Daoy (cell line): ENCODE measurements around the gene PRRT3. TPM values are rescaled to one million over a fixed set of nuclear protein-coding genes. Genes with fewer than 3 reads are reported as not detected.
"Not testable (repeated sequence)": the region's sequence is repeated elsewhere in the genome, so short reads cannot be mapped to it uniquely, and the experiment has no call there.

ENCODE experiments used
- DNase-seq: peaks from one replicate; pipeline ENCODE4 v3.0.0-alpha.2; 2015; ENCODE audit warnings: low read depth
- total RNA-seq: library from RNA; depleted of rRNA; stranded (reverse); fragments of >200 nt; shearing (Covaris generic); gene quantifications from 2 replicates; pipeline ENCODE4 v1.2.3, GENCODE V29; 2014

Gene PRRT3
- total RNA-seq, 1 experiment from 2014 or later, result 0.46 TPM

GRCh38 chr3:9947025-9947995 lies 4.9 kb downstream of the PRRT3 start:
- peak; percentile 84 for DNase-seq

DNA sequence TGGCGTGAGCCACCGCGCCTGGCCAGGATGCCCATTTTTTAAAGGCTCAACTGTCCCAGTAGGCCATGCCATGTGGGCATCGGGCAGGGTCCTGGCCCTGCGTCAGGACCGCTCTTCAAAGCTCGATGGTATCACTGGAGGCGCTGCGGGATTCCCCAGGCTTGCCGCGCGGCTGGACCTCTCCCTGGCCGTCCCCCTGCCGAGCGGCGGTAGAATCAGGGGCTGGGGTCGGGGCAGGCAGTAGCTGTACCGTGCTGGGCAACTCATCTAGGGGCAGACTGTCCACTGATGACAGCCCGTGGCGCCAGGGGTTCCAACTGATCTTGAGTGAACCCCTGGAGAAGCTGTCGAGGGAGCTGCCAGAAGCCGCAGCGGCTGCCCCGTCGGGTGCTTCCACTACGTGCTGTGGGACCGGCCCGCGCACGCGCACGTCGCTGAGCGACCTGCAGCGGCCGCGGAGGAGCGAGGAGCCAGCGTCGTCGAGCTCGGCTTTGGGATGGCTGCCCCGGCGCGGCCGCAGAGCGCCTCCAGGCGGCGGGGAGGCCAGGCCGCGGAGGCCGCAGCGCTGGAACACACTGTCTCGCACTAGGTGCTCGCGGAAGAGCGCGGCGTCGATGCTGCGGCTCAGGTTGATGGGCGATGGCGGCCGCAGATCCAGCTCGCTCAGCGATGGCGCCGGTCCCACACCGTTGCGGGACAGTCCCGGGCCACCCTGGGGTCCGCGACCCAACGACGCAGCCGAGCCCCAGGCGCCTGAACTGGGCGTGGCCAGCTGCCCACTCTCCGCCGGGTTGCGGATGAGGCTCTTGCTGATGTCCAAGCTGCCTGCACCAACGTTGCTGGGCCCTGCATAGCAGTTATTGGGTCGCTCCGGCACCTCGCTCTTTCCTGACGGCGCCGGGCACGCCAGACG lies 5.8 kb downstream of the PRRT3 start:
- DNase-seq, result peak; percentile 94

- DNase-seq, result no peak
These were observed 6.8 kb downstream of the PRRT3 start for GRCh38 chr3:9945358-9945757.

DNA sequence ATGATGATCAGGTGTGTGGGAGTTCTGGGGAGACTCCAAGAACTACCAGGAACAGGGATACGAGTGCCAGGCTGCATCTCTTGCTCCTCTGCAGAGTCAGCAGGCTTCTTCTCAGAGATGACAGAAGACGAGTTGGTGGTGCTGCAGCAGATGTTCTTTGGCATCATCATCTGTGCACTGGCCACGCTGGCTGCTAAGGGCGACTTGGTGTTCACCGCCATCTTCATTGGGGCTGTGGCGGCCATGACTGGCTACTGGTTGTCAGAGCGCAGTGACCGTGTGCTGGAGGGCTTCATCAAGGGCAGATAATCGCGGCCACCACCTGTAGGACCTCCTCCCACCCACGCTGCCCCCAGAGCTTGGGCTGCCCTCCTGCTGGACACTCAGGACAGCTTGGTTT lies 7.9 kb downstream of the PRRT3 start:
- DNase-seq, result no peak

DNA sequence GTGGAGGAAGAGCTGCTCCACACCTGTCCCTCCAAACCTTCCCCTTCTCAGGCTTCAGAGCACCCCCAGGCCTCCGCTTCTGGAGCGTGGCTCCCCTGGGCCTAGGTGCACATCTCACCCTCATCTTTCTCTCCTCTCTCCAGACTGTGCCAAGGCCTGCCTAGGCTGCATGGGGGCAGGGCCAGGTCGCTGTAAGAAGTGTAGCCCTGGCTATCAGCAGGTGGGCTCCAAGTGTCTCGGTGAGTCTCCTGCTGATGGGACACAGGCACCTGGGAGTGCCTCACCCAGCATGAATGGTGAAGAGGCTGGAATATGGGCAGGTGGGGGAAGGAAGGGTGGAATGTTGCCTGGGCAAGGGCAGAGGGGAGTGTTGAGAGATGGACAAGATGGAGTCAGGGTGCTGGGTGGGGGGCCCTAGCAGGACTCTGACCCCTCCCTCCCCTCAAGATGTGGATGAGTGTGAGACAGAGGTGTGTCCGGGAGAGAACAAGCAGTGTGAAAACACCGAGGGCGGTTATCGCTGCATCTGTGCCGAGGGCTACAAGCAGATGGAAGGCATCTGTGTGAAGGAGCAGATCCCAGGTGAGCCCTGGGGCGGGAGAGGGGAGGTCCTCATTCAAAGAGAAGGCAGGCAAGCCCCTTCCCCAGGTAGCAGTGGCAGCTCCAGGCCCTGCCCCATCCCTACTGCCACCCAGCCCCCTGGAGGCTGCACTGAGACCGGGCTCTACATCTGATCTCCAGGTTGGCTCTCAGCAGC lies 9.1 kb downstream of the PRRT3 start:
- DNase-seq, result no peak

DNA sequence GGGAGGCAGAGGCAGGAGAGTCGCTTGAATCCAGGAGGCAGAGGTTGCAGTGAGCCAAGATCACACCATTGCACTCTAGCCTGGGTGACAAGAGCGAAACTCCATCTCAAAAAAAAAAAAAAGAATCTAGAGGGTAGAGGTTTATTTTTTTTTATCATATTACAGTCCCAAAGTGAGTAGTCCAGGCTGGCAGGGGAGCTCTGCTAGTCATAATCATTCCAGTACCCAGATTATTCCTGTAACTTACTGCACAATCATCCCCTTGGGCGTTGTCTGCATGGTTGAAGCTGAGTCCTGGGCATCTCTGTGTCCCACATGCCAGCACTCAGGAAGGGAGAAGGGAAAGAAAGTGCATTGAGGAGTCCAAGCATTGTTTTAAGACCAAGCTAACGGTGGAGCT lies 10.0 kb downstream of the PRRT3 start:
- DNase-seq, result no peak

GRCh38 chr3:9940746-9941145 lies 11.5 kb downstream of the PRRT3 start:
- no peak for DNase-seq

- DNase-seq, result not testable (repeated sequence)
These were observed 12.3 kb downstream of the PRRT3 start for GRCh38 chr3:9939906-9940305.

- no peak for DNase-seq
These were observed 13.2 kb downstream of the PRRT3 start for GRCh38 chr3:9938966-9939365.

GRCh38 chr3:9937486-9938238 lies 14.5 kb downstream of the PRRT3 start:
- DNase-seq, result no peak

DNA sequence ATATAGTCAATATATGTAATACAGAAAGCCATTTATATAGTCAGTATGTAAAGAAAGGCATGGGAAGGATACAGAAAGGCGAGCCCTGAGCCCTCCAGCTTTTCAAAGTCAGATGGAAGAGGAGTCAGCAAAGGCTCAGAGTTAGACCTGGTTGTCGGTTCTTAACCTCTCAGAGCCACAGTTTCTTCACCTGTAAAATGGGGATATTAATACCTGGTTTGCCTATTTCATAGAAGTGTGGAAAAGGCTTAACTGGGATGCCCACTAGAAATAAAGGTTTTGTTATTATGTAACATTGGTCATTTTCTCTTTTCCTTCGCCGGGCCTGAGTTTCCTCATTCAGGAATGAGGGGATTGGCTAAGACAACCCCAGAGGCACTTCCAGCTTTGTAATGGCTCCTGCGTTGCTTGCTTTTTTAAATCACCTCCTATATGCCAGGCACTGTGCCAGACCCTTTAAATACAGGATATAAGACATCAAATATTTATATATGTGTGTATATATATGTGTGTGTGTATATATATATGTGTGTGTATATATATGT lies 16.2 kb downstream of the PRRT3 start:
- no peak for DNase-seq

DNA sequence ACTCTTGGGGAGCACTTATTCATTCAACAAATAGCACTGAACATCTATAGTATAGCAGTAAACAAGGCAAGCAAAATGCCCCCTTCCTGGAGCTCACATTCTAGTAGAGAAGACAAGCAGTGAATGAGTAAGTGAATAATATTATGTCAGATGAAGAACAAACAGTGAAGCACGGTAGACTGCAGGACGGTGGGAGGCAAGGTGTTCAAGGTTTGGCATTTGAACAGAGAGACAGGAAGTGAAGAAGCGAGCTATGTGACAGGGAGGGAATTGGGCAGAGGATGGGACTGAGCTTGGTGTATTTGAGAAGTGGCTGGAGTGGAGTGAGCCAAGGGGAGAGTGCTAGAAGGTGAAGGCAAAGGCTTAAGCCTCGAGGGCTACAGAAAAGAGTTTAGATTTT lies 17.2 kb downstream of the PRRT3 start:
- no peak for DNase-seq

DNA sequence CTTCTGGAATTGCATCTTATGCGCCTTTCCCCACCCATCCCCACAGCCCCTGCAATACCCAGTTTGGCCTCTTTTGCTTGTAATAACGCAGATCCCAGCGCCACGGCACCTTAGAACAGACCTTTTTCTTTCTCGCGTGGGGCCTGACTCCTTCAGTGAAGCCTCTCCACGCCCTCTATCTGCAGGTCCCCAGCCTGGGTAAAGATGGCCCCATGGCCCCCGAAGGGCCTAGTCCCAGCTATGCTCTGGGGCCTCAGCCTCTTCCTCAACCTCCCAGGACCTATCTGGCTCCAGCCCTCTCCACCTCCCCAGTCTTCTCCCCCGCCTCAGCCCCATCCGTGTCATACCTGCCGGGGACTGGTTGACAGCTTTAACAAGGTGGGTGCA lies 18.0 kb downstream of the PRRT3 start:
- DNase-seq, result peak; percentile 11

- DNase-seq, result peak; percentile 94
These were observed 18.5 kb downstream of the PRRT3 start, which contains the start of gene CRELD1 for GRCh38 chr3:9933561-9934234. CRELD1 (plus strand) TSS chr3:9933834; CDS start chr3:9934439, 605 bp downstream.

DNA sequence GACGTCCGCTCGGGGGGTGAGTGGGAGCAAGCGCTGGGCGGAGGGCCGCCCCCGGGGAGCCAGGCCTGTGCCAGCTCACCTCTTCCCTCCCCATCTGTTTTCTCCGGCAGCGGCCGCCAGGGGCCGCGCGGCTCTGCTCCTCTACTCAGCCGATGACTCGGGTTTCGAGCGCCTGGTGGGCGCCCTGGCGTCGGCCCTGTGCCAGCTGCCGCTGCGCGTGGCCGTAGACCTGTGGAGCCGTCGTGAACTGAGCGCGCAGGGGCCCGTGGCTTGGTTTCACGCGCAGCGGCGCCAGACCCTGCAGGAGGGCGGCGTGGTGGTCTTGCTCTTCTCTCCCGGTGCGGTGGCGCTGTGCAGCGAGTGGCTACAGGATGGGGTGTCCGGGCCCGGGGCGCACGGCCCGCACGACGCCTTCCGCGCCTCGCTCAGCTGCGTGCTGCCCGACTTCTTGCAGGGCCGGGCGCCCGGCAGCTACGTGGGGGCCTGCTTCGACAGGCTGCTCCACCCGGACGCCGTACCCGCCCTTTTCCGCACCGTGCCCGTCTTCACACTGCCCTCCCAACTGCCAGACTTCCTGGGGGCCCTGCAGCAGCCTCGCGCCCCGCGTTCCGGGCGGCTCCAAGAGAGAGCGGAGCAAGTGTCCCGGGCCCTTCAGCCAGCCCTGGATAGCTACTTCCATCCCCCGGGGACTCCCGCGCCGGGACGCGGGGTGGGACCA lies 19.2 kb downstream of the PRRT3 start:
- peak; percentile 86 for DNase-seq

GRCh38 chr3:9932535-9932842 lies 19.7 kb downstream of the PRRT3 start:
- DNase-seq, result no peak

GRCh38 chr3:9930804-9931418 lies 21.3 kb downstream of the PRRT3 start:
- DNase-seq, result no peak

DNA sequence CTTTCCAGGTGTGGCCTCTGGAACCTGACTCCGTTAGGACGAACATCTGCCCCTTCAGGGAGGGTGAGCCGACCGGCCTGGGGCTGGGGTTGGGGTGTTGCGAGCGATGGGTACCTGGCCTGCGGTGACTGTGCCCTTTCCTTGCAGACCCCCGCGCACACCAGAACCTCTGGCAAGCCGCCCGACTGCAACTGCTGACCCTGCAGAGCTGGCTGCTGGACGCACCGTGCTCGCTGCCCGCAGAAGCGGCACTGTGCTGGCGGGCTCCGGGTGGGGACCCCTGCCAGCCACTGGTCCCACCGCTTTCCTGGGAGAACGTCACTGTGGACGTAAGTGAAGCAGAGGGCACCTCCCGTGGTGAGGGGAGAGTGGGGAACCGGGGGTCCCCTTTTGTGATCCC lies 24.1 kb downstream of the PRRT3 start:
- no peak for DNase-seq
